ENCODE results near the gene PITX1.

The PITX1 gene

DNA sequence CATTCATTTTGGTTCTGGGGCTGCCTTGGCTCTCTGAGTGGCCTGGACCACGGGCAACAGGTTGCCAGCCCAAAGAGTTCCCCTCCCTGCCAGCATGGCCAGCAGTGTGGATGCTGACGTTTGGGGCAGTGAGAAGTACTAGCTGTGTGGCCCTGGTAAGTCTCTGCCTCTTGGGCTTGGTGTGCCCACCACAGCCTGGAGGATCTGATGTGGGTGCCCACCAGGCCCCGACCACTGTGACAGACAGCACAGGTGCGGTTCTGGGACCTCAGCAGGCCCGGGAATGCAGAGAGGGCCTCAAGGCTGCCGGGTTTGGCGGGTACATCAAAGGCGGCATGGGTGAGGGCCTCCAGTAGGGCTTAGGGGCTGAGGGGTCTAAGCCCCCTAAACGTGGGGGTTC, 33.6 kb upstream of the PITX1 start:
- no peak overlapping the region for H3K9ac ChIP-seq (ENCODE audit: low read length)
- H2AFZ ChIP-seq (ENCODE audit: low read length), result no peak overlapping the region
- H4K20me1 ChIP-seq (ENCODE audit: insufficient read depth, low read length), result no peaks in the 10 kb centered on the region
- no peak overlapping the region for H3K4me3 ChIP-seq (ENCODE audit: low read depth, low read length, poor library complexity, severe bottlenecking)
- TF ChIP-seq, protein P1, sequence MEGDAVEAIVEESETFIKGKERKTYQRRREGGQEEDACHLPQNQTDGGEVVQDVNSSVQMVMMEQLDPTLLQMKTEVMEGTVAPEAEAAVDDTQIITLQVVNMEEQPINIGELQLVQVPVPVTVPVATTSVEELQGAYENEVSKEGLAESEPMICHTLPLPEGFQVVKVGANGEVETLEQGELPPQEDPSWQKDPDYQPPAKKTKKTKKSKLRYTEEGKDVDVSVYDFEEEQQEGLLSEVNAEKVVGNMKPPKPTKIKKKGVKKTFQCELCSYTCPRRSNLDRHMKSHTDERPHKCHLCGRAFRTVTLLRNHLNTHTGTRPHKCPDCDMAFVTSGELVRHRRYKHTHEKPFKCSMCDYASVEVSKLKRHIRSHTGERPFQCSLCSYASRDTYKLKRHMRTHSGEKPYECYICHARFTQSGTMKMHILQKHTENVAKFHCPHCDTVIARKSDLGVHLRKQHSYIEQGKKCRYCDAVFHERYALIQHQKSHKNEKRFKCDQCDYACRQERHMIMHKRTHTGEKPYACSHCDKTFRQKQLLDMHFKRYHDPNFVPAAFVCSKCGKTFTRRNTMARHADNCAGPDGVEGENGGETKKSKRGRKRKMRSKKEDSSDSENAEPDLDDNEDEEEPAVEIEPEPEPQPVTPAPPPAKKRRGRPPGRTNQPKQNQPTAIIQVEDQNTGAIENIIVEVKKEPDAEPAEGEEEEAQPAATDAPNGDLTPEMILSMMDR (IDR thresholded peaks at IDR 0.05; ENCODE audit: low read length), result no peak
- TF ChIP-seq EZH2 (IDR thresholded peaks at IDR 0.05; ENCODE audit: borderline replicate concordance, low read length), result no peak
- H3K4me2 ChIP-seq (ENCODE audit: low read length), result no peak overlapping the region
- no peaks in the 10 kb centered on the region for H3K9me2 ChIP-seq (ENCODE audit: low read depth, low read length)
- H3K27me3 ChIP-seq (ENCODE audit: insufficient read depth, low read length), result no peaks in the 10 kb centered on the region
- no peak overlapping the region for H3K27ac ChIP-seq (ENCODE audit: low read depth, low read length, poor library complexity, severe bottlenecking)
- H3K4me1 ChIP-seq (ENCODE audit: insufficient read depth, low read length, severe bottlenecking), result no peaks in the 10 kb centered on the region
- no peaks in the 10 kb centered on the region for H3K9me3 ChIP-seq (ENCODE audit: low read length)
- H3F3A ChIP-seq (ENCODE audit: insufficient read depth, low read length), result no peaks in the 10 kb centered on the region
- no peaks in the 10 kb centered on the region for H3K79me2 ChIP-seq (ENCODE audit: insufficient read depth, low read length)
- H3K36me3 ChIP-seq (ENCODE audit: insufficient read depth, low read length), result no peaks in the 10 kb centered on the region

DNA sequence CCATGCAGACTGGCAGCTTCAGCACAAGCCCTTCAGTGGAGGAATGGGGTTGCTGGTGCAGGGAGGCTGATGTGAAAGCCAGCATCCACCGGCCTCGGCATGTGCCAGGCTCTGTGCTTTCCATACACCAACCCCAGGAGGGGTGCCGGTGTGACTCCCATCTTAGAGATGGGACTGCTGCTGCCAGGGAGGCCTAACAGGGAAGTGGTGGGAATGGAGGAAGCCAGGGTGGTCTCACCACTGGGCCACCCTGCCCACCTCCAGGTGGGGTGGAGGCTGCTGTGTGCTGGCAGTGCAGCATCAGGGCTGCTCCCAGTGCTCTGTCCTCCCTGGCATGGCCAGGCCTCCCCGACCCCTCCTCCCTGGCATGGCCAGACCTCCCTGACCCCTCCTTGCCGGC, 32.8 kb upstream of the PITX1 start:
- Histone ChIP-seq H3K36me3 (ENCODE audit: insufficient read depth, low read length) (no peaks in the 10 kb centered on the region), H3K9ac (ENCODE audit: low read length) (no peak overlapping the region), H3K4me3 (ENCODE audit: low read depth, low read length, poor library complexity, severe bottlenecking) (no peak overlapping the region), H2AFZ (ENCODE audit: low read length) (no peak overlapping the region), H4K20me1 (ENCODE audit: insufficient read depth, low read length) (no peaks in the 10 kb centered on the region), H3K79me2 (ENCODE audit: insufficient read depth, low read length) (no peaks in the 10 kb centered on the region), H3F3A (ENCODE audit: insufficient read depth, low read length) (no peaks in the 10 kb centered on the region), H3K9me2 (ENCODE audit: low read depth, low read length) (no peaks in the 10 kb centered on the region), H3K27ac (ENCODE audit: low read depth, low read length, poor library complexity, severe bottlenecking) (no peak overlapping the region), H3K4me1 (ENCODE audit: insufficient read depth, low read length, severe bottlenecking) (no peaks in the 10 kb centered on the region), H3K4me2 (ENCODE audit: low read length) (no peak overlapping the region), H3K27me3 (ENCODE audit: insufficient read depth, low read length) (no peaks in the 10 kb centered on the region), H3K9me3 (ENCODE audit: low read length) (no peaks in the 10 kb centered on the region)
- TF ChIP-seq EZH2 (IDR thresholded peaks at IDR 0.05; ENCODE audit: borderline replicate concordance, low read length), result no peak
- TF ChIP-seq, protein P1 (IDR thresholded peaks at IDR 0.05; ENCODE audit: low read length), result no peak

DNA sequence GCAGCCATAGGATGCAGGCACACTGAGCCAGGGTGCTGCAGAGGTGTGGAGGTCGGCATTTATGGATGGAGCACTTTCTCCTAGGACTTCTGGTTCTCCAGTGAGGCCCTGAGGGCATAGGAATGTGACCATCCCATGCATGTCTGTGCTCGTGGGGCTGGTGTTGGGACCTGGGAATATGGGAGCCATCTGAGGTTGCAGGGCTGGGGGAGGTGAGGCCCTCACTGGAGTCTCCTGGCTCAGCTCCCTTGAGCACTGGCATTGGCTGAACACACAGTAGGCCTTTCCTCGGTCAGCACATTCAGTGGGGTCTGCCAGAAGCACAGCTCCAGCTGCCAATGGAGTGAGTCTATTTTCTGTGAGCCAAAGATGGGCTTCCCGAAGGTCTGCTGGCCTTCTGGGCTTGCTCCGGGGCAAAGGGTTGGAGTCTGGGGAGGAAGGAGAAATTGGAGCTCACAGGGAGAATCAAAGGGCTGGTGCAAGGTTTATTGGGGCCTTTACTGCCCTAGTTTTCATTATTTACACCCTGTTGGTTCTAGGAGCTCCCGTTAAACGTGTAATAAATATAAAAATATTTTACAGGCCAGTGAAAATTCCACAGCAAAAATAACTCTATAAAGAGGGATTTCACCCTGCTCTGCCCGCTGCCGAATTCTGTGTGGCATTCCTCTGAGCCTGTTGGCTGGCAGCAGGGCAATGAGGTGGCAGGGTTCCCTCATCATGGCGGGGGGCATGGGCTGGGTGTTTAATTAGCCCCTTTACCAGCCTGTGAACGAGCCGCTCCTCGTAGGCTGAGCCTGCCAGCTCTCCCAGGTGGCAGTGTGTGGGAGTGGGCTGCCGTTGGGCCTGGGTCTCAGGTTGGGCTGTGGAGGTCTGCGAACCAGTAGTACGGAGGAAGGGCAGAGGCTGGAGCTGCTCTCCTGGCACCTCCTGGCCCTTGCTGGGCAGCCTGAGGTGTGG, 31.6 kb upstream of the PITX1 start:
- Histone ChIP-seq H3K9me3 (ENCODE audit: low read length) (no peaks in the 10 kb centered on the region), H3K27ac (ENCODE audit: low read depth, low read length, poor library complexity, severe bottlenecking) (no peak overlapping the region), H3K36me3 (ENCODE audit: insufficient read depth, low read length) (no peaks in the 10 kb centered on the region), H3K4me1 (ENCODE audit: insufficient read depth, low read length, severe bottlenecking) (no peaks in the 10 kb centered on the region), H3F3A (ENCODE audit: insufficient read depth, low read length) (no peaks in the 10 kb centered on the region), H3K79me2 (ENCODE audit: insufficient read depth, low read length) (no peaks in the 10 kb centered on the region), H3K4me3 (ENCODE audit: low read depth, low read length, poor library complexity, severe bottlenecking) (no peak overlapping the region), H4K20me1 (ENCODE audit: insufficient read depth, low read length) (no peaks in the 10 kb centered on the region), H3K9me2 (ENCODE audit: low read depth, low read length) (no peaks in the 10 kb centered on the region), H3K27me3 (ENCODE audit: insufficient read depth, low read length) (no peaks in the 10 kb centered on the region), H3K9ac (ENCODE audit: low read length) (no peak overlapping the region), H2AFZ (ENCODE audit: low read length) (no peak overlapping the region), H3K4me2 (ENCODE audit: low read length) (no peak overlapping the region)
- no peak for TF ChIP-seq EZH2 (IDR thresholded peaks at IDR 0.05; ENCODE audit: borderline replicate concordance, low read length)
- TF ChIP-seq, protein P1 (IDR thresholded peaks at IDR 0.05; ENCODE audit: low read length), result no peak
